GM12873 (cell line): ENCODE results near the gene MAPKAPK3.

ENCODE experiments used
- TF ChIP-seq, protein P1 (sequence below): IDR thresholded peaks from 2 replicates; pipeline ENCODE4 v1.5.1; 2012; ENCODE audit warnings: low read depth, mild to moderate bottlenecking, moderate library complexity, low read length, control low read depth; ENCODE audit not compliant: insufficient read depth; ENCODE audit errors: missing control alignments

The MAPKAPK3 gene

DNA sequence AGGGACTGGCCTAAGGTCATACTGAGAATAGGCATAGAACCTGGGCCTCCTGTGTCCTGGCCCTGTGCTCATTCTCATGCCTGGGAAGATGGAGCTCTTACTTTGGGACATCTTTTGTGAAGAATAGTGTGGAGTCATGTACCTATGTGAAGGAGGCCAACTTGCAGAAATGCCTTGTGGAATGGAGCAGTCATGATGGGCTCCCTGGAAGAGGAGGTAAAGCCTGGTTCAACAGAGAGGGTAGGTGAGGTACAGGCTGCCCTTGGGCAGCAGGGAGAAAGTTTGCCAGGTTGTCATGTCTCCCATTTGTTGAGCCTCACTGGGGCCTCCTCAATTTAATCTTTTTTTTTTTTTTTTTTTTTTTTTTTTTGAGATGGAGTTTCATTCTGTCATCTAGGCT lies 18.1 kb downstream of the MAPKAPK3 start:
- TF ChIP-seq, protein P1, sequence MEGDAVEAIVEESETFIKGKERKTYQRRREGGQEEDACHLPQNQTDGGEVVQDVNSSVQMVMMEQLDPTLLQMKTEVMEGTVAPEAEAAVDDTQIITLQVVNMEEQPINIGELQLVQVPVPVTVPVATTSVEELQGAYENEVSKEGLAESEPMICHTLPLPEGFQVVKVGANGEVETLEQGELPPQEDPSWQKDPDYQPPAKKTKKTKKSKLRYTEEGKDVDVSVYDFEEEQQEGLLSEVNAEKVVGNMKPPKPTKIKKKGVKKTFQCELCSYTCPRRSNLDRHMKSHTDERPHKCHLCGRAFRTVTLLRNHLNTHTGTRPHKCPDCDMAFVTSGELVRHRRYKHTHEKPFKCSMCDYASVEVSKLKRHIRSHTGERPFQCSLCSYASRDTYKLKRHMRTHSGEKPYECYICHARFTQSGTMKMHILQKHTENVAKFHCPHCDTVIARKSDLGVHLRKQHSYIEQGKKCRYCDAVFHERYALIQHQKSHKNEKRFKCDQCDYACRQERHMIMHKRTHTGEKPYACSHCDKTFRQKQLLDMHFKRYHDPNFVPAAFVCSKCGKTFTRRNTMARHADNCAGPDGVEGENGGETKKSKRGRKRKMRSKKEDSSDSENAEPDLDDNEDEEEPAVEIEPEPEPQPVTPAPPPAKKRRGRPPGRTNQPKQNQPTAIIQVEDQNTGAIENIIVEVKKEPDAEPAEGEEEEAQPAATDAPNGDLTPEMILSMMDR: no peak

DNA sequence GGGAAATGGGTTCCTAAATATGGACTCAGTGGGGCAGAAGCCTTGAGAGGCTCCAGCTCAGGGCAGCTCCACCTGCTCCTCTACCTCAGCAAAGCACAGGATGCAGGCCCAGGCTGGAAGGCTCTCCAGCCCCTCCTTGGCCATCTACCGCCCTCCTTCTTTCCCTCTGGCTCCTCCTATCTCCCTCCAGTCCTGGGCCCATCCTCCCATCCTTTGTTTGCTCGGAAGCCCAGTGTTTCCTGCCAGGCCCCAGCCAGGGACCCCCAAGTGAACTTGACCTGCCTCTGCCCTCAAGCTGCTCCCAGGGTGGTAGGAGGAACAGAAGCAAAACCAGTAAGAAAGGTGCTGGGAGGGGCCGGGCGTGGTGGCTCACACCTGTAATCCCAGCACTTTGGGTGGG lies 20.1 kb downstream of the MAPKAPK3 start:
- TF ChIP-seq, protein P1: no peak

DNA sequence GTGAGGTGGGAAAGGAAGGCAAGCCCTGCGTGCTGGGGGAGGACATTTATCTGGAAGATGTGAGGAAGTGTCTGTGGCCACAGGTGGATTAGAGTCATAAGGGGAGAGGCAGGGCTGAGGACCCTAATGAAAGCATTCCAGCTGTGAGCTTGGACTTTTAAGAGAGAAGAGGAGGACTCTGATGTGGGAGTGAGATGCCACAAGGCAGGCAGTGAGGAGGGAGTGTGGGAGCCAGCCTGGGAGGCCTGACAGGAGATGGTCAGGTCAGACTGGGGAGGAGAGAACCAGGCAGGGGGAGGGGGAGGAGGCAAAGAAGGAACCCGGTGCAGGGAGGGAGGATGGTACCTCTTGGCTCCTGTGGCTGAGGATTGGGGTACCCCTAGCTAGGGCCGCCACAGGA lies 21.0 kb downstream of the MAPKAPK3 start:
- TF ChIP-seq, protein P1: no peak

DNA sequence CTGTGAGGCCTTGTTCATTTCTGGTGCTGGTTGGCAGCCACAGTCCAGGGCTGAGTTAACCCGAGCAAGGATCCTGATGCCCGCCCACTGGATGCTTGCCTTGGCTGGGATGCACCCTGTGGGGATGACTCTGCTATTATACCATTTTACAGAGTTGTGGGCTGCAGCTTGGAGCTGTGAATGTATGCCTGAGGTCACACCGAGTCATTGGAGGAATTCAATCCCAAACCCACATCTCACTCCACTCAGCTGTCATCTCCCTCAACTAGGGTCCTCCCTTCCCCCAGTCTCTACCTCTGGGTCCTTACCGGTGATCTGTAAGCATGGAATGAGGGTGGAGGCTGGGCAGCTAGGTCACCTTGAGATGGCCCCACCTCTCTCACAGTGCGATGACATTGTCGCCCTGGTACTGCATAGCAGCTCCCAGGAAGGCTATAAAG lies 22.1 kb downstream of the MAPKAPK3 start:
- TF ChIP-seq, protein P1: no peak

DNA sequence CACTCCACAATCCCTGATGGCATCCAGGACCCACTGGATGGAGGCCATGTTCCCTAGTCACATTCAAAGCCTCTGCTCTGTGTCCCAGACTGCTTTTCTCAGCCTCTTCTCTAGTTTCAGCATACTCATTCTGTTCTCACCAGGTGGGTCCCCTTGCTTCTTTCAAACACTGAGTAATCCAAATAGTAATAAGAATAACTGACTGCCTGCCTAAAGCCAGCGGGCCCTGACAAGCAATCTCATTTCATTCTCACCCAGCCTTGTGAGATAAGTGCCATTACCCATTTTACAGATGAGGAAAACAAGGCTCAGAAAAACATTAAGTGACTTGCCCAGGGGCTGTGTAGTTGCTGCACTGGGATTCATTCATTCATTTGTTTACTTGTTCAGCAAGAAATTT lies 25.4 kb downstream of the MAPKAPK3 start:
- TF ChIP-seq, protein P1: no peak

DNA sequence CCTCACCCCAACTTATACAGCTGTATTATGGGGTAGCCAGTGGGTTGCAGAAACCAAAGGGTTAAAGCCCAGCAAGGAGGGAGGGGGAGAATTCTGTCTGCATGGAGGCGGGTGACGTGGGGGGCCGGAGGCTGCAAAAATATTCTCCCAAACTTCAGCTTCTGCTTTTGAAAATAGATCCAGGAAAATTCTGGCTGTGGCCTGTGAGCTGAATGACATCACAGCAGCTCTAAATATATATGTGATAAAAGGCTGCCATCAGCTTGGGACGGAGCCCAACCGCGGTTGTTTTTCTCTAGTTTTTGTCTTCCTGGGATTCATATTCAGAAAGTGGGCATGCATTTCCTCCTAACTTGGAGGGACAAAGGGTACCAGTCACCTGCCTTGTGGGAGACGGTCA lies 27.6 kb downstream of the MAPKAPK3 start:
- TF ChIP-seq, protein P1: no peak

DNA sequence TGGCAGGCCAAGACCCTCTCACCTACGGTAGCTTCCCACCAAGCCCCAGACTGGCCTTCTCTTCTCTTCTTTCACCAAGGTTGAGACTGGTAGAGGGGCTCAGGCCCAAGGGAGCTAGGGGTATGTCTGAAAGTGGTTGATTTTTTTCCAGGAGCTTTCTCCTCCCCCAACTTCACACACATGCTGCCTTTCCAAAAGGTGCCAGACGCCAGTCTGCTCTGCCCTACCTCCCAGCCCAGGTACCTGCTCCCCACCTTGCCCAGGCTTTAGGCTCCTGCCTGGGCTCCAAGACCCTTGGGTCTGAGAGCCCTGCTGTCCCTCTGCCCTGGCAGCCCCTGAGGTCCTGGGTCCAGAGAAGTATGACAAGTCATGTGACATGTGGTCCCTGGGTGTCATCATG lies 28.4 kb downstream of the MAPKAPK3 start:
- TF ChIP-seq, protein P1: no peak
